HepG2 (cell line): Measurements from ENCODE around the gene LRRC51. TPM values are rescaled to one million over a fixed set of nuclear protein-coding genes. Genes with fewer than 3 reads are reported as not detected.

Experiments
- ATAC-seq: fragments of 200-7000 bp; cut with Tn5 transposase; 3 replicates; pipeline ENCODE4 v1.9.1; 2020; ENCODE audit warnings: mild to moderate bottlenecking, moderate library complexity
- BruUV-seq: library from RNA; stranded (reverse); fragments of 400-500 nt; replicated peaks from 2 replicates; lab custom pipeline; 2021; lab: Mats Ljungman, UMichigan
- CTCF ChIA-PET: fragments of 300-600 bp; formaldehyde crosslinking; extraction: SDS; loops from one replicate; lab custom pipeline; 2021; ENCODE audit warnings: low total read pairs, inconsistent platforms, low intra/inter-chr PET ratio; lab: Yijun Ruan, JAX
- POLR2A ChIA-PET: fragments of 350-600 bp; sonication (Branson Sonifier 250); formaldehyde crosslinking; loops from one replicate; lab custom pipeline; 2020; ENCODE audit warnings: antibody characterized with exemption, inconsistent platforms; lab: Yijun Ruan, JAX
- DNase-seq: peaks from one replicate; pipeline ENCODE4 v3.0.0-alpha.2; 2015; ENCODE audit warnings: low spot score
- FAIRE-seq: peaks from 3 replicates; lab custom pipeline; 2011; peaks lifted over from hg19 to GRCh38; lab: Jason Lieb, UNC
- H2AFZ ChIP-seq: one replicate; pipeline ENCODE4 v1.6.1; 2011; ENCODE audit warnings: low read length, inconsistent platforms
- H3K27ac ChIP-seq: fragments of 300-600 bp; 3 replicates; pipeline ENCODE4 v1.8.0; 2011; ENCODE audit warnings: mixed run types, mild to moderate bottlenecking, mixed read lengths, low read length, inconsistent platforms; ENCODE audit not compliant: insufficient read depth; ENCODE audit errors: extremely low read length
- H3K27me3 ChIP-seq, 2 experiments: fragments of 200-600 bp in 1 of 2; 2 replicates in 1 of 2; 3 replicates in 1 of 2; pipeline versions ENCODE4 v1.6.0 to v1.8.0; 2011; ENCODE audit warnings: low read length in 2 of 2, mild to moderate bottlenecking in 2 of 2, moderate library complexity in 2 of 2, inconsistent platforms in 1 of 2; ENCODE audit not compliant: insufficient read depth in 2 of 2, control insufficient read depth in 1 of 2
- H3K36me3 ChIP-seq, 2 experiments: fragments of 200-600 bp in 1 of 2; replicated peaks in 1 of 2; 2 replicates in 1 of 2; 3 replicates in 1 of 2; pipeline versions ENCODE4 v1.5.1 to v1.8.0; 2011; ENCODE audit warnings: low read length in 2 of 2, inconsistent platforms in 1 of 2; ENCODE audit not compliant: insufficient read depth in 2 of 2, control insufficient read depth in 1 of 2
- H3K4me1 ChIP-seq: 2 replicates; pipeline ENCODE4 v1.5.1; 2012; ENCODE audit warnings: low read length, inconsistent platforms; ENCODE audit not compliant: insufficient read depth
- H3K4me2 ChIP-seq: 2 replicates; pipeline ENCODE4 v1.6.0; 2011; ENCODE audit warnings: low read depth, low read length, inconsistent platforms
- H3K4me3 ChIP-seq, 3 experiments: fragments of 200-600 bp in 1 of 3; sonication (generic), shearing (Covaris generic) in 1 of 3; replicated peaks in 1 of 3; 2 replicates each; pipeline ENCODE4 v1.5.1; 2011 to 2016; ENCODE audit warnings: low read length in 3 of 3, inconsistent platforms in 2 of 3, low read depth in 2 of 3, mild to moderate bottlenecking in 2 of 3, control low read depth in 1 of 3, mixed read lengths in 1 of 3; ENCODE audit not compliant: insufficient read depth in 1 of 3
- H3K79me2 ChIP-seq: one replicate; pipeline ENCODE4 v1.6.1; 2011; ENCODE audit warnings: low read length, inconsistent platforms; ENCODE audit not compliant: insufficient read depth
- H3K9ac ChIP-seq: 2 replicates; pipeline ENCODE4 v1.6.0; 2011; ENCODE audit warnings: mild to moderate bottlenecking, low read depth, low read length, inconsistent platforms; ENCODE audit not compliant: insufficient read depth
- H3K9me3 ChIP-seq: 2 replicates; pipeline ENCODE4 v1.5.1; 2012; ENCODE audit warnings: mild to moderate bottlenecking, low read length
- H4K20me1 ChIP-seq: 2 replicates; pipeline ENCODE4 v1.6.0; 2011; ENCODE audit warnings: inconsistent platforms, mild to moderate bottlenecking, low read length, moderate library complexity; ENCODE audit not compliant: insufficient read depth
- ARHGAP35 ChIP-seq: sonication (generic); formaldehyde crosslinking; IDR thresholded peaks from 2 replicates; pipeline ENCODE4 v1.9.0; 2022; ENCODE audit warnings: mild to moderate bottlenecking, inconsistent platforms, moderate library complexity, missing genetic modification reagents, borderline replicate concordance
- BORCS8-MEF2B ChIP-seq: sonication (generic); formaldehyde crosslinking; IDR thresholded peaks from 2 replicates; pipeline ENCODE4 v1.8.0; 2022; ENCODE audit warnings: mild to moderate bottlenecking, missing genetic modification reagents
- EEA1 ChIP-seq: sonication (generic); formaldehyde crosslinking; IDR thresholded peaks from 2 replicates; pipeline ENCODE4 v1.5.1; 2020; ENCODE audit warnings: mild to moderate bottlenecking, missing genetic modification reagents, borderline replicate concordance
- FIP1L1 ChIP-seq: fragments of 200-400 bp; formaldehyde crosslinking; IDR thresholded peaks from 2 replicates; pipeline ENCODE4 v1.6.1; 2018; ENCODE audit warnings: low read depth, mild to moderate bottlenecking, low read length, moderate library complexity, borderline replicate concordance; ENCODE audit not compliant: insufficient read depth
- FOXJ3 ChIP-seq: sonication (generic); formaldehyde crosslinking; IDR thresholded peaks from 2 replicates; pipeline ENCODE4 v1.4.0; 2020; ENCODE audit warnings: missing genetic modification reagents, mild to moderate bottlenecking, borderline replicate concordance
- GZF1 ChIP-seq: sonication (generic); formaldehyde crosslinking; IDR thresholded peaks from 2 replicates; pipeline ENCODE4 v1.5.1; 2020; ENCODE audit warnings: mild to moderate bottlenecking, missing genetic modification reagents
- KLF12 ChIP-seq: sonication (generic); formaldehyde crosslinking; IDR thresholded peaks from 2 replicates; pipeline ENCODE4 v1.4.0; 2020; ENCODE audit warnings: missing genetic modification reagents, borderline replicate concordance
- MAZ ChIP-seq, 2 experiments: sonication (generic) in 1 of 2; formaldehyde crosslinking in 1 of 2; IDR thresholded peaks; 2 replicates each; pipeline versions ENCODE4 v1.5.0 to v1.6.1; 2012 to 2020; ENCODE audit warnings: low read depth in 2 of 2, mild to moderate bottlenecking in 2 of 2, borderline replicate concordance in 1 of 2, improper control_type of control experiment in 1 of 2, low read length in 1 of 2, missing genetic modification reagents in 1 of 2, moderate library complexity in 1 of 2
- MTF2 ChIP-seq: sonication (generic); formaldehyde crosslinking; IDR thresholded peaks from 2 replicates; pipeline ENCODE4 v1.5.0; 2020; ENCODE audit warnings: missing genetic modification reagents, borderline replicate concordance
- PTBP1 ChIP-seq: fragments of 200-400 bp; formaldehyde crosslinking; IDR thresholded peaks from 2 replicates; pipeline ENCODE4 v1.6.1; 2018; ENCODE audit warnings: low read length, low read depth; ENCODE audit not compliant: poor library complexity, severe bottlenecking
- TAF15 ChIP-seq: fragments of 200-400 bp; formaldehyde crosslinking; IDR thresholded peaks from one replicate; pipeline ENCODE4 v1.6.1; 2018; ENCODE audit warnings: mild to moderate bottlenecking, low read depth, low read length; ENCODE audit not compliant: poor library complexity, severe bottlenecking
- TFAP4 ChIP-seq: sonication (generic); IDR thresholded peaks from 2 replicates; pipeline ENCODE4 v1.6.1; 2016; ENCODE audit warnings: low read depth, borderline replicate concordance
- ZFP41 ChIP-seq: sonication (generic); formaldehyde crosslinking; IDR thresholded peaks from 2 replicates; pipeline ENCODE4 v1.4.0; 2020; ENCODE audit warnings: mild to moderate bottlenecking, missing genetic modification reagents, borderline replicate concordance
- ZNF143 ChIP-seq: sonication (generic); formaldehyde crosslinking; IDR thresholded peaks from 2 replicates; pipeline ENCODE4 v1.4.0; 2020; ENCODE audit warnings: missing genetic modification reagents
- ZNF235 ChIP-seq: sonication (generic); formaldehyde crosslinking; IDR thresholded peaks from 2 replicates; pipeline ENCODE4 v1.8.1; 2023; ENCODE audit warnings: mild to moderate bottlenecking, missing genetic modification reagents, borderline replicate concordance
- ZNF292 ChIP-seq: sonication (generic); formaldehyde crosslinking; IDR thresholded peaks from 2 replicates; pipeline ENCODE4 v1.8.1; 2022; ENCODE audit warnings: mild to moderate bottlenecking, low read depth, missing genetic modification reagents, borderline replicate concordance
- ZNF382 ChIP-seq: sonication (generic); formaldehyde crosslinking; IDR thresholded peaks from 2 replicates; pipeline ENCODE4 v1.5.0; 2020; ENCODE audit warnings: missing genetic modification reagents, mild to moderate bottlenecking, borderline replicate concordance
- ZNF543 ChIP-seq: sonication (generic); formaldehyde crosslinking; IDR thresholded peaks from 2 replicates; pipeline ENCODE4 v1.4.0; 2020; ENCODE audit warnings: mild to moderate bottlenecking, missing genetic modification reagents
- ZNF737 ChIP-seq: sonication (generic); formaldehyde crosslinking; IDR thresholded peaks from 2 replicates; pipeline ENCODE4 v1.5.0; 2020; ENCODE audit warnings: missing genetic modification reagents, mild to moderate bottlenecking, borderline replicate concordance
- WGBS: methylation state at CpG from one replicate; pipeline ENCODE4 v1.1.6; 2017; ENCODE audit warnings: low lambda C conversion rate; 5-methylcytosine and 5-hydroxymethylcytosine counted together
- in situ Hi-C: cut with HindIII; loops from 2 replicates; pipeline ENCODE4 v1.10.0; 2017; ENCODE audit warnings: low pct_unique_long_range_greater_than_20kb; ENCODE audit not compliant: extremely low pct_ligation_motif_present
- intact Hi-C: fragments of 100-400 bp; cut with micrococcal nuclease; formaldehyde crosslinking; loops from one replicate; pipeline ENCODE4 v1.10.0; 2022; ENCODE audit not compliant: unreplicated experiment
- polyA plus RNA-seq, 8 experiments: library from polyadenylated mRNA; depleted of rRNA in 3 of 8; stranded (reverse) in 7 of 8; unstranded in 1 of 8; fragments of >200 nt; fragmentation: Illumina TruSeq in 4 of 8; extraction: Trizol in 4 of 8; gene quantifications; 2 replicates each; pipeline versions ENCODE4 v1.2.1 to v1.2.3, GENCODE V29; 2011 to 2016; ENCODE audit warnings: low read depth in 4 of 8, missing spikeins in 1 of 8, mixed read lengths in 1 of 8; ENCODE audit not compliant: insufficient read depth in 1 of 8
- total RNA-seq, 5 experiments: library from RNA; depleted of rRNA; stranded (reverse); fragments of >200 nt; fragmentation: Illumina TruSeq; extraction: Trizol; gene quantifications; 2 replicates each; pipeline ENCODE4 v1.2.3, GENCODE V29; 2016; ENCODE audit warnings: low read depth in 1 of 5

LRRC51 gene
- total and polyA plus RNA-seq, 2 of the 13 experiments (the other 11 are each of a cell fraction or from before 2014, with no cell fraction given), result 5.3 to 6.0 TPM

DNA sequence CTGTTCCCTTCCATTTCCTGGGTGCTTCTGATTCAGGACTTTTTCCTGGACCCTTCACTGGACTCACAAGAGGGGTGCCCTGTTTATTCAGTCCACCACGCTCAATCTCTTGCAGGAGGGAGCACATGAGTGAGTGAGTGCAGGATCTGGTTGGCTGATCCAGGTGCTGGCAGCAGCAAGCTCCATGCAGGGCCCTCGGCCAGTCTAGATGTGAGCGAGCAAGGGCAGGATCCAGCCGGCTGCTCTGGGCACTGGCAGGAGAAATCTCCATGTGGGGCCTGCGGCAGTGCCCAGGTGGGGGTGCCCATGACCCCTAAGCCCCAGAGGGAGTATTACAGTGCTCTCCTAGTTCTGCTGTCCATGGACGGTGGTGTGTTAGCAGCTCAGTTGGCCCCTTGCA lies 43.4 kb downstream of the LRRC51 start (continued):
- no peak for TF ChIP-seq PTBP1
- no peak for TF ChIP-seq ZFP41 (CRISPR knock-in tag)
- TF ChIP-seq ZNF235 (CRISPR knock-in tag), result no peak
- TF ChIP-seq ARHGAP35 (CRISPR knock-in tag), result no peak
- no peak for TF ChIP-seq EEA1

DNA sequence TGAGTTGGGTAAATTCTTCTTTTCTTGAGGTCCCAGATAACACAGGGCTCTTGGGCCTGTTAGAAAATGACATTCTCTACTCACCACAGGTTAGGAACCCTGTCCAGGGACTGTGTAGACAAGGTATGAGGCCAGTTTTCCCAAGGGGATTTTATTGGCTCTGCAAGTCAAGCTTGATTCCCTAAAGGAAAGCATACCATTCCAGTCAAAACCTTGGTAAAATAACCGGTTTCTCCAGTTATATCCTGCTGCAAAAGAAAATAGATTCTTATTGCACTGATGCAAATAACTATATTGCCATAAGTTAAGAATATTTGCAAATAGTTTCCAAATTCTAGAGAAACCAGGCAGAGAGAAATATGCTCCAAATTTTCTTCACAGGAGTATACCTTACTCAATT lies 45.3 kb downstream of the LRRC51 start:
- H4K20me1 ChIP-seq, result no peaks in the 10 kb centered on the region
- no peaks in the 10 kb centered on the region for H3K4me1 ChIP-seq
- H3K4me2 ChIP-seq, result no peak overlapping the region
- no peak overlapping the region for H3K4me3 ChIP-seq
- CTCF ChIA-PET, result no interaction called here
- 0% methylated on average over 1 of the region's 1 CpG for WGBS
- no peak overlapping the region for H2AFZ ChIP-seq
- DNase-seq (no peak), ATAC-seq (no peak), FAIRE-seq (no peak)
- no peak overlapping the region for H3K27ac ChIP-seq
- H3K9ac ChIP-seq, result no peak overlapping the region
- in situ Hi-C loops, result no loop called here
- TF ChIP-seq FOXJ3 (CRISPR knock-in tag) (no peak), ZNF382 (CRISPR knock-in tag) (no peak), GZF1 (CRISPR knock-in tag) (no peak), TFAP4 (no peak), ZNF292 (CRISPR knock-in tag) (no peak), ZNF543 (CRISPR knock-in tag) (no peak), MTF2 (CRISPR knock-in tag) (no peak), FIP1L1 (no peak), MAZ (IDR thresholded peaks at IDR 0.05; ENCODE audit: borderline replicate concordance, low read depth, low read length) (no peak), MAZ (CRISPR knock-in tag; IDR thresholded peaks at IDR 0.05; ENCODE audit: low read depth) (no peak), ZNF737 (CRISPR knock-in tag) (no peak), BORCS8-MEF2B (CRISPR knock-in tag) (no peak), ZNF143 (CRISPR knock-in tag) (no peak), KLF12 (no peak), TAF15 (no peak)
- no peaks in the 10 kb centered on the region for H3K79me2 ChIP-seq
- BruUV-seq, result no TSS peak
- intact Hi-C loops, result no loop called here
- peaks cover 15% of the 10 kb centered on the region for H3K9me3 ChIP-seq
- peaks cover 0 to 3% of the 10 kb centered on the region in 2 experiments; a peak in 3 of 5 replicates for H3K27me3 ChIP-seq
- POLR2A ChIA-PET, result no interaction called here
- H3K36me3 ChIP-seq, result no peaks in the 10 kb centered on the region
